Osteoblast (primary cell): ENCODE measurements around the gene ANKRD6. TPM values are rescaled to one million over a fixed set of nuclear protein-coding genes. Genes with fewer than 3 reads are reported as not detected.

Experiments used
- DNase-seq: peaks from one replicate; pipeline ENCODE4 v3.0.0; 2011; ENCODE audit warnings: low spot score, mixed read lengths; ENCODE audit not compliant: insufficient read length; ENCODE audit errors: missing footprints
- H2AFZ ChIP-seq: 2 replicates; pipeline ENCODE4 v1.6.0; 2011; ENCODE audit warnings: mild to moderate bottlenecking, low read length
- H3K27ac ChIP-seq: 2 replicates; pipeline ENCODE4 v1.5.1; 2011; ENCODE audit warnings: mild to moderate bottlenecking, low read depth, low read length, moderate library complexity
- H3K27me3 ChIP-seq: 2 replicates; pipeline ENCODE4 v1.6.0; 2012; ENCODE audit warnings: mild to moderate bottlenecking, control low read depth, inconsistent platforms, low read length, moderate library complexity; ENCODE audit not compliant: insufficient read depth
- H3K36me3 ChIP-seq: 2 replicates; pipeline ENCODE4 v1.5.1; 2011; ENCODE audit warnings: mild to moderate bottlenecking, low read length, control low read depth, moderate library complexity; ENCODE audit not compliant: insufficient read depth
- H3K4me1 ChIP-seq: 2 replicates; pipeline ENCODE4 v1.5.1; 2011; ENCODE audit warnings: mild to moderate bottlenecking, low read length, control low read depth, moderate library complexity; ENCODE audit not compliant: insufficient read depth
- H3K4me2 ChIP-seq: 2 replicates; pipeline ENCODE4 v1.6.0; 2011; ENCODE audit warnings: mild to moderate bottlenecking, low read length; ENCODE audit not compliant: insufficient read depth
- H3K4me3 ChIP-seq: fragments of 200-600 bp; sonication (generic); 3 replicates; pipeline ENCODE4 v1.5.1; 2012; ENCODE audit warnings: mild to moderate bottlenecking, low read length, inconsistent platforms; ENCODE audit not compliant: insufficient read depth
- H3K79me2 ChIP-seq: 2 replicates; pipeline ENCODE4 v1.6.0; 2012; ENCODE audit warnings: mild to moderate bottlenecking, low read length, control low read depth, inconsistent platforms; ENCODE audit not compliant: insufficient read depth
- H3K9me3 ChIP-seq: 2 replicates; pipeline ENCODE4 v1.5.1; 2011; ENCODE audit warnings: low read depth, low read length, control low read depth
- H4K20me1 ChIP-seq: 2 replicates; pipeline ENCODE4 v1.6.0; 2012; ENCODE audit warnings: mild to moderate bottlenecking, low read length, control low read depth; ENCODE audit not compliant: insufficient read depth
- total RNA-seq: library from RNA; depleted of rRNA; stranded (reverse); fragments of >200 nt; gene quantifications from 2 replicates; pipeline ENCODE4 v1.2.3, GENCODE V29; 2012
- TF ChIP-seq, protein P1 (sequence below): IDR thresholded peaks from 2 replicates; pipeline ENCODE4 v1.5.1; 2011; ENCODE audit warnings: mild to moderate bottlenecking, low read depth, low read length, moderate library complexity; ENCODE audit errors: extremely low read depth

ANKRD6 gene
- total RNA-seq, 1 donor = 11.2 TPM

DNA sequence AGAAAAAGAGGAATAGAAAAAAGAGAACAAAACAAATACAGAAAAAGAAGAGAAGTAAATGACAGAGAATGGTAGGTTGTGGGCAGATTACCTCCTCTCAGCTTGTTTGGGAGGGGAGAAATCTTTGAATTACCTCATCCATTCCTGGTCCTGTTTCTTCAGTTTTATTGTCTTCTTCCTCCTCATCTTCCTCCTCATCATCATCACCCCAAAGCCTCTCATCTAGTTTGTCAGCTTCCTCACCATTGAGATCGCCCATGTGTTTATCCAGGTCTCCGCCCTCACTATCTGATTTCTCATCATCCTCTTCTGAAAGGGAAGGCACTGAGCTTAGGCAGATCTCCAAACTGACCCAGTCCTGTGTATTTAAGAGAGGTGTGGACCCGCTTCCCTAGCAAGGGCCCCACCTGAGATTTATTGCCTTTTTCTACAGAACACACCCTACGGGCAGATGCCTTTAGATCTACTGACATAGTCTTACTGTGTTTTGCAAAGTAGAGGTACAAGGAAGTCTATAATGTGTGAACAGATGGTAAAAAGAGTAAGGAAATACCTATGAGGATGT is 229.8 kb downstream of the ANKRD6 start:
- no peak overlapping the region for H3K4me3 ChIP-seq
- H2AFZ ChIP-seq = no peak overlapping the region
- no peaks in the 10 kb centered on the region for H3K27me3 ChIP-seq
- no peak overlapping the region for H3K4me2 ChIP-seq
- H4K20me1 ChIP-seq = no peaks in the 10 kb centered on the region
- H3K4me1 ChIP-seq = no peaks in the 10 kb centered on the region
- TF ChIP-seq, protein P1, sequence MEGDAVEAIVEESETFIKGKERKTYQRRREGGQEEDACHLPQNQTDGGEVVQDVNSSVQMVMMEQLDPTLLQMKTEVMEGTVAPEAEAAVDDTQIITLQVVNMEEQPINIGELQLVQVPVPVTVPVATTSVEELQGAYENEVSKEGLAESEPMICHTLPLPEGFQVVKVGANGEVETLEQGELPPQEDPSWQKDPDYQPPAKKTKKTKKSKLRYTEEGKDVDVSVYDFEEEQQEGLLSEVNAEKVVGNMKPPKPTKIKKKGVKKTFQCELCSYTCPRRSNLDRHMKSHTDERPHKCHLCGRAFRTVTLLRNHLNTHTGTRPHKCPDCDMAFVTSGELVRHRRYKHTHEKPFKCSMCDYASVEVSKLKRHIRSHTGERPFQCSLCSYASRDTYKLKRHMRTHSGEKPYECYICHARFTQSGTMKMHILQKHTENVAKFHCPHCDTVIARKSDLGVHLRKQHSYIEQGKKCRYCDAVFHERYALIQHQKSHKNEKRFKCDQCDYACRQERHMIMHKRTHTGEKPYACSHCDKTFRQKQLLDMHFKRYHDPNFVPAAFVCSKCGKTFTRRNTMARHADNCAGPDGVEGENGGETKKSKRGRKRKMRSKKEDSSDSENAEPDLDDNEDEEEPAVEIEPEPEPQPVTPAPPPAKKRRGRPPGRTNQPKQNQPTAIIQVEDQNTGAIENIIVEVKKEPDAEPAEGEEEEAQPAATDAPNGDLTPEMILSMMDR = no peak
- no peak overlapping the region for H3K27ac ChIP-seq
- no peaks in the 10 kb centered on the region for H3K79me2 ChIP-seq
- DNase-seq = peak; percentile 5
- no peaks in the 10 kb centered on the region for H3K9me3 ChIP-seq
- peaks cover 53% of the 10 kb centered on the region for H3K36me3 ChIP-seq

DNA sequence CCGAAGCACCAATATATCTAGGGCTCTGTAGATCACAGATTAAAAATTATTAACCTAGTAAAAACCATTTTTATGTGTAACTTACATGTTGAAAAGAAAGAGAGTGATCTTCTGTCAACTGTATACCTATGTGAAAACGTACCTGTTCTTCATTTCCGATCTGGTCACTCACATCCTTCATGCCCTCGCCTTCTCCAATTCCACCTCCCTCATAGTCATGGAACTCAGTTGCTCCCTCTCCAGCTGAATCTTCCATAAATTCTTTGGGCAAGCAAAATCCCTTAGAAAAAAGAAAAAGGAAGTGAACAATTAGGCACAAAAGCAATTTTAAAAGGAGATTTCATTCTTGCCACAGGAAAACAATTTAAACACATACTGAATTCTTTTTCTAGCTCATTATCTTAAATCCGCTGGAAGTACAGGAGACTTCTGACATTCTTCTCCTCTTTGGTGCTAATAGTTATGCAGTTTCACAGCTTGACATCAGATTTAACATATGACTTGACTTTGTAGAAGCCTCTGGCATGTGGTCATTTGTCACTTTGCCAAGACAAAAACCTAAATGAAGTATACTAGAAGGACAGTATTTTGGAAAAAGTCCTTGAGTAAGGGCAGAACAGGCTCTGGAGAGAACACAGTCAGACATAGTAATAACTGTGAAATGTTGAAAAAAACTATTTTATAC is 235.1 kb downstream of the ANKRD6 start:
- H3K27me3 ChIP-seq = no peaks in the 10 kb centered on the region
- no peaks in the 10 kb centered on the region for H3K9me3 ChIP-seq
- no peak overlapping the region for H3K4me2 ChIP-seq

DNA sequence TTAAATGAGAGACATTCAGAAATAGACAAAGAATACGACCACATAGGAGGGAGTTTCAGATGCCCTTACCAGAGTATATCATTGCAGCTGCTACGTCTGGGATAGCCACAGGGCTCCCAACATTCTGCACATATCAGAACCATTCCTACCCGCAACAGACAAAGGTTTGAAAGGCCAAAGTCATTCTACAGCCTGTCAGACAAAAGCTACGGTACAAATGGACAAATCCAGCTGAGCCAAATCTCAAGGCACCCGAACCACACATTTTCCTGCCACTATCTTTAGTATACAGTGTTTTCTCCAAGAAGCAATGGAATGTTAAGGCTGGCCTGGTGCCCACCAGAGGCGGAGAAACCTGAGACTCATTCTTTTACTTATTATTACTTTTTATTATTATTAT is 236.1 kb downstream of the ANKRD6 start:
- no peak for DNase-seq
- TF ChIP-seq, protein P1 = no peak

More for the DNA sequence above, 235.1 kb downstream of the ANKRD6 start:
- H3K4me3 ChIP-seq = no peak overlapping the region
- H2AFZ ChIP-seq = no peak overlapping the region
- no peak overlapping the region for H3K27ac ChIP-seq
- H3K4me1 ChIP-seq = no peaks in the 10 kb centered on the region
- TF ChIP-seq, protein P1 = no peak
- no peaks in the 10 kb centered on the region for H4K20me1 ChIP-seq
- no peaks in the 10 kb centered on the region for H3K79me2 ChIP-seq
- peaks cover 42% of the 10 kb centered on the region for H3K36me3 ChIP-seq
- peak; percentile 3 for DNase-seq

DNA sequence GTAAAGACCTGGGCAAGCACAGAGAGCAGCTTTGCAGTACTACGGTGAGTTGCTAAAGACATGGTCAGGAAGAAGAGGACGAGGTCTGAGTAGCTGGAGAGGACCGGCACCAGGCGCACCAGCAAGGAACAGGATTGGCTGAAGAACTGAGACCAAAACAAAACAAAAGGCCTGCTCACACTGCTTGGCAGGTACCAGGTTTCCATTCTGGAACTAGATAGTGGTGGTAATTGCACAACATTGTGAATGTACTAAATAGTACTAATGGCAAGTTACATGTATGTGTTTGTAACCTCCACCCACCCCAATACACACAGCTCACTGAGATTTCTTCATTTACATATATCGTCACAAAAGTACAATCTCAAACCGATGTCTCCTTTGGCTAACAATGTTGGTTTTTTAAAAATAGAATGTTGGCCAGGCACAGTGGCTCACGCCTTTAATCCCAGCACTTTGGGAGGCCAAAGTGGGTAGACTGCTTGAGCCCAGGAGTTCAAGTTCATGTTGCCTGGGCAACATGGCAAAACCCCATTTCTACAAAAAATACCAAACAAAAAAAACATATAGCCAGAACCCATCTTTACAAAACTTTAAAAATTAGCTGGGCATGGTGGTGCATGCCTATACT is 238.1 kb downstream of the ANKRD6 start:
- no peak overlapping the region for H3K4me3 ChIP-seq
- no peak for DNase-seq
- H2AFZ ChIP-seq = no peak overlapping the region
- H3K79me2 ChIP-seq = no peaks in the 10 kb centered on the region
- H3K36me3 ChIP-seq = peaks cover 54% of the 10 kb centered on the region
- H3K9me3 ChIP-seq = no peaks in the 10 kb centered on the region
- H4K20me1 ChIP-seq = no peaks in the 10 kb centered on the region
- no peak overlapping the region for H3K27ac ChIP-seq
- TF ChIP-seq, protein P1 = no peak
- H3K4me2 ChIP-seq = no peak overlapping the region
- H3K27me3 ChIP-seq = no peaks in the 10 kb centered on the region
- H3K4me1 ChIP-seq = no peaks in the 10 kb centered on the region

More for the DNA sequence above, 236.1 kb downstream of the ANKRD6 start:
- H3K27ac ChIP-seq = no peak overlapping the region
- no peak overlapping the region for H3K4me3 ChIP-seq
- H3K27me3 ChIP-seq = no peaks in the 10 kb centered on the region
- no peak overlapping the region for H3K4me2 ChIP-seq
- H3K9me3 ChIP-seq = no peaks in the 10 kb centered on the region
- no peaks in the 10 kb centered on the region for H3K4me1 ChIP-seq
- peaks cover 42% of the 10 kb centered on the region for H3K36me3 ChIP-seq
- H2AFZ ChIP-seq = no peak overlapping the region
- H3K79me2 ChIP-seq = no peaks in the 10 kb centered on the region
- H4K20me1 ChIP-seq = no peaks in the 10 kb centered on the region
